ENCODE data around the gene MGARP. TPM values are rescaled to one million over a fixed set of nuclear protein-coding genes. Genes with fewer than 3 reads are reported as not detected.

The MGARP gene
- total RNA-seq, 1 donor from 2014 or later: 2.2 TPM

DNA sequence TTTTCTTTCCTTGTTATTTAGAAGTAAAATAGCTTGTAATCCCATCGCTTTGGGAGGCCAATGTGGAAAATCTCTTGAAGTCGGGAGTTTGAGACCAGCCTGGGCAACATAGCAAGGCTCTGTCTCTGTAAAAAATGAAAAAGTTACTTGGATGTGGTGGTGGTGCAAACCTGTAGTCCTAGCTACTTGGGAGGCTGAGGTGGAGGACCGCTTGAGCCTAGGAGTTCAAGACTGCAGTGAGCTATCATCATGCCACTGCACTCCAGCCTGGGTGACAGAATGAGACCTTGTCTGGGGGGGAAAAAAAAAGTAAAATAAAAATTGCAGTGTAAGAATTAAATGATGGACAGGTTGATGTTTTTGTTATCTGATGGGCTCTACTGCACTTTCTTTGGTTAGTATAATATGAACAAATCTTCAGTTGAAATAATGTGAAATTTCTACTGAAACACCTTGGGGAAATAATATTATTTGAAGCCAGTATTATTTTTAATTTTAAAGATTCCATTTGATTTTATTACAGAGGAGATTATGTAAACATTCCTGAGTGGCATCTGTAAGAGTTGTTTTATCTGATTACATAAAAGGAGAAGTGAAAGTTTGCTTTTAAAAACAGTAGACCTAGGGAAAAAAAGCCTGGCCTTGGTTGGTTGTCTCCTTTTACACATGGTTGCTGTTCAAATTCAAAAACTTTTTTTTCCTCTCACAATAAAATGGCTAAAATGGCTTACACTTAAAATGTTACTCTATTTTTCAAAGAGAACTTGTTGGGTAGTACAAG, 32.7 kb upstream of the MGARP start:
- no peak for DNase-seq (ENCODE audit: extremely low spot score in 2 of 2)
- H3K27ac ChIP-seq: no peak overlapping the region
- H3K9me3 ChIP-seq: no peaks in the 10 kb centered on the region
- TF ChIP-seq, protein P1, sequence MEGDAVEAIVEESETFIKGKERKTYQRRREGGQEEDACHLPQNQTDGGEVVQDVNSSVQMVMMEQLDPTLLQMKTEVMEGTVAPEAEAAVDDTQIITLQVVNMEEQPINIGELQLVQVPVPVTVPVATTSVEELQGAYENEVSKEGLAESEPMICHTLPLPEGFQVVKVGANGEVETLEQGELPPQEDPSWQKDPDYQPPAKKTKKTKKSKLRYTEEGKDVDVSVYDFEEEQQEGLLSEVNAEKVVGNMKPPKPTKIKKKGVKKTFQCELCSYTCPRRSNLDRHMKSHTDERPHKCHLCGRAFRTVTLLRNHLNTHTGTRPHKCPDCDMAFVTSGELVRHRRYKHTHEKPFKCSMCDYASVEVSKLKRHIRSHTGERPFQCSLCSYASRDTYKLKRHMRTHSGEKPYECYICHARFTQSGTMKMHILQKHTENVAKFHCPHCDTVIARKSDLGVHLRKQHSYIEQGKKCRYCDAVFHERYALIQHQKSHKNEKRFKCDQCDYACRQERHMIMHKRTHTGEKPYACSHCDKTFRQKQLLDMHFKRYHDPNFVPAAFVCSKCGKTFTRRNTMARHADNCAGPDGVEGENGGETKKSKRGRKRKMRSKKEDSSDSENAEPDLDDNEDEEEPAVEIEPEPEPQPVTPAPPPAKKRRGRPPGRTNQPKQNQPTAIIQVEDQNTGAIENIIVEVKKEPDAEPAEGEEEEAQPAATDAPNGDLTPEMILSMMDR (IDR thresholded peaks at IDR 0.05): no peak
- TF ChIP-seq POLR2A (IDR thresholded peaks at IDR 0.05) (no peak), POLR2AphosphoS5 (IDR thresholded peaks at IDR 0.05; ENCODE audit: insufficient read depth in 1 of 2, low read depth in 1 of 2) (no peak)
- intact Hi-C loops (cut with DNase I): no loop called here
- peaks cover 42% of the 10 kb centered on the region for H3K4me1 ChIP-seq
- H3K36me3 ChIP-seq: peaks cover 0 to 3% of the 10 kb centered on the region in 2 donors
- H3K4me3 ChIP-seq: no peak overlapping the region
- H3K27me3 ChIP-seq: no peaks in the 10 kb centered on the region

DNA sequence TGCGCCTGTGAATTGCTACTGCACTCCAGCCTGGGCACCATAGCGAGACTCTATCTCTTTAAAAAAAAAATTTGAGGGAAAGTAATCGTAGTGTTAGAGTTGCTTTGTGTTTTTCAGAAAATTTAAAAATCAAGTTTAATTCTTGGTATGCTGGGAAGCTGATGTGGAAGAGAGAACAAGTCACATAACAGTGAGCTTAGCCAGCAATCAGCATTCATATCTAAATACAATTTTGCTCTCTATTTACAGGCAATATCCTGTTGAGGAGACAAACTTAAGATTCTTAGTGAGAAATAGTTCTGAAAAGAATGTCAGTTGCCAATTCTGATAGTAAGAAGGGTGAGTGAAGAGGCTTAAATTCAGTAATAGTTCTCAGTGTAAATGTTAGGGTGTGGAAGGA, 31.9 kb upstream of the MGARP start:
- intact Hi-C loops (cut with DNase I): no loop called here
- peaks cover 0 to 8% of the 10 kb centered on the region in 2 donors for H3K36me3 ChIP-seq
- no peak for DNase-seq (ENCODE audit: extremely low spot score in 2 of 2)
- no peak for TF ChIP-seq POLR2A (IDR thresholded peaks at IDR 0.05)
- no peak for TF ChIP-seq POLR2AphosphoS5 (IDR thresholded peaks at IDR 0.05; ENCODE audit: insufficient read depth in 1 of 2, low read depth in 1 of 2)
- TF ChIP-seq, protein P1 (IDR thresholded peaks at IDR 0.05): no peak
- H3K9me3 ChIP-seq: no peaks in the 10 kb centered on the region
- no peak overlapping the region for H3K27ac ChIP-seq
- H3K27me3 ChIP-seq: no peaks in the 10 kb centered on the region
- peaks cover 47% of the 10 kb centered on the region for H3K4me1 ChIP-seq
- H3K4me3 ChIP-seq: no peak overlapping the region

- DNase-seq (ENCODE audit: extremely low spot score in 2 of 2): no peak
- H3K4me1 ChIP-seq: peaks cover 42% of the 10 kb centered on the region
These were observed 24.9 kb upstream of the MGARP start for GRCh38 chr4:139304920-139305319.

GRCh38 chr4:139301821-139302611, 22.0 kb upstream of the MGARP start, which contains the start of gene NDUFC1:
Gene NDUFC1 (minus strand): TSS chr4:139302477. CDS start chr4:139295798, 6,679 bp downstream.
- Histone ChIP-seq H3K27ac (peak within 1 kb of the TSS; percentile 89), H3K4me1 (peaks cover 43% of the 10 kb centered on the region), H3K9me3 (no peaks in the 10 kb centered on the region), H3K27me3 (no peaks in the 10 kb centered on the region), H3K36me3 (peaks cover 0 to under 1% of the 10 kb centered on the region in 2 donors), H3K4me3 (peak within 1 kb of the TSS; percentile 68 to 94)
- DNase-seq (ENCODE audit: extremely low spot score in 2 of 2): no peak
- intact Hi-C loops (cut with DNase I): loop anchor here (5.0 kb wide), 1 partner anchor 125 kb away; the partner anchor contains the start of gene ELF2
- TF ChIP-seq, protein P1 (IDR thresholded peaks at IDR 0.05): no peak
- TF ChIP-seq POLR2A (IDR thresholded peaks at IDR 0.05) (no peak), POLR2AphosphoS5 (IDR thresholded peaks at IDR 0.05; ENCODE audit: insufficient read depth in 1 of 2, low read depth in 1 of 2) (no peak)

More at GRCh38 chr4:139304920-139305319, 24.9 kb upstream of the MGARP start:
- H3K27me3 ChIP-seq: no peaks in the 10 kb centered on the region
- TF ChIP-seq, protein P1 (IDR thresholded peaks at IDR 0.05): no peak
- TF ChIP-seq POLR2A (IDR thresholded peaks at IDR 0.05) (no peak), POLR2AphosphoS5 (IDR thresholded peaks at IDR 0.05; ENCODE audit: insufficient read depth in 1 of 2, low read depth in 1 of 2) (no peak)
- H3K27ac ChIP-seq: no peak overlapping the region
- H3K9me3 ChIP-seq: no peaks in the 10 kb centered on the region
- H3K36me3 ChIP-seq: peaks cover 0 to 8% of the 10 kb centered on the region in 2 donors
- no peak overlapping the region for H3K4me3 ChIP-seq
- intact Hi-C loops (cut with DNase I): loop anchor here (5.0 kb wide), 1 partner anchor 128 kb away; the partner anchor contains the start of gene ELF2

All from vagina (tissue), 2 donors.